Measurements from ENCODE around the gene CPNE8.

The CPNE8 gene

DNA sequence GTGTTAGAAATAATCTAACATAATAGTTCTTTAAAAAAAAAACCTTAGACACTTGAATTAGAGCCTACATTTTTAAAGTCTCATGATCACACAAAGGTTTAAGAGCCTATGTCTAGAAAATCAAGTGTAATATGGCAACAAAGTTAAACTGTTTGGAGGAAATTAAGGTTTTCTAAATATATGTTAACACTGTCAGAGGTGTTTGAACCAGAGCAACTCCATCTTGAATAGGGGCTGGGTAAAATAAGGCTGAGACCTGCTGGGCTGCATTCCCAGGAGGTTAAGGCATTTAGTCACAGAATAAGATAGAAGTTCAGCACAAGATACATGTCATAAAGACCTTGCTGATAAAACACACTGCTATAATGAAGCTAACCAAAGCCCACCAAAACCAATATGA, 12.4 kb downstream of the CPNE8 start:
- no peak for DNase-seq (ENCODE audit: low read depth, low spot score)
- no peak for TF ChIP-seq YY1 (IDR thresholded peaks at IDR 0.05; ENCODE audit: insufficient read depth, insufficient read length)
- TF ChIP-seq ZNF274 (IDR thresholded peaks at IDR 0.05; ENCODE audit: low read depth, low read length): no peak
- Histone ChIP-seq H3K36me3 (ENCODE audit: insufficient read depth, insufficient read length, low read length) (no peaks in the 10 kb centered on the region), H3K9ac (ENCODE audit: insufficient read length, low read depth) (no peak overlapping the region), H3K4me3 (ENCODE audit: insufficient read length, low read depth) (no peak overlapping the region), H3K4me1 (ENCODE audit: insufficient read depth, insufficient read length) (no peaks in the 10 kb centered on the region), H3K9me3 (ENCODE audit: insufficient read depth, low read length) (peaks cover 18% of the 10 kb centered on the region; the same call in 1 of the 2 replicates), H3K27me3 (ENCODE audit: insufficient read depth, insufficient read length) (no peaks in the 10 kb centered on the region)

DNA sequence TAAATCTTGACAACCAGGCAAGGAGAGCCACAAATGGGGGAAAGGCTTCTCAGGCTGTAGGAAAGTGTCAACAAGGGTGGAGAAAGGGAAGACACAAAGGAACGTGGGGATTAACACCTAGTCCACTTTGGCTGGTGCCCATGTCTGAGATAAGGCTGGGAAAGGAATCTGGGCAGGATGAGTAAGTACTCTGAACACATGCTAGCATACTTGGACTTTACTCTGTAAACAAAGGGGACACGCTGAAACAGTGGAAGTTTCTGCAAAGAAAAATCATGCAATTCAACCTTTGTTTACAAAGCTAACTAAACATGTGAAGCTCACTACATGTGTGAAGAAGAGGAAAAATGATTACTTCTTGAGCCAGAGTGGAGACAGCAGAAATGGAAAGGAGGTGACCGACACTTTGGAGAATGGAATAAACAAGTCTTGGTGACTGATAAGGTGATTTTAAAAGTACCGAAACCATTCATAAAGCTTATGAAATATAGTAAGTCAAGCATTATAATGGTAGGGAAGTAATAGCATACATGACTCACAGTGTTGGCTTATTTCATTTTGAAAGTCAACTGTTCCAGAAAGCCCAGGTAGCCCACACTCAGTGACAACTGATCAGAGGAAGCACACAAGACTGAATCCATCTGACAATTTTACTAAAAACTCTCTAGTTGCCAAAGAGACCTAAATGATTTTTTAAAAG, 13.2 kb downstream of the CPNE8 start:
- TF ChIP-seq YY1 (IDR thresholded peaks at IDR 0.05; ENCODE audit: insufficient read depth, insufficient read length): no peak
- no peak for TF ChIP-seq SUZ12 (IDR thresholded peaks at IDR 0.05; ENCODE audit: extremely low read depth, insufficient read depth, insufficient read length)
- no peak for TF ChIP-seq ZNF274 (IDR thresholded peaks at IDR 0.05; ENCODE audit: low read depth, low read length)
- no peaks in the 10 kb centered on the region for H3K36me3 ChIP-seq (ENCODE audit: insufficient read depth, insufficient read length, low read length)
- H3K4me3 ChIP-seq (ENCODE audit: insufficient read length, low read depth): no peak overlapping the region

GRCh38 chr12:38890102-38890855, 15.1 kb downstream of the CPNE8 start:
- TF ChIP-seq YY1 (IDR thresholded peaks at IDR 0.05; ENCODE audit: insufficient read depth, insufficient read length) (no peak), SUZ12 (IDR thresholded peaks at IDR 0.05; ENCODE audit: extremely low read depth, insufficient read depth, insufficient read length) (no peak), ZNF274 (IDR thresholded peaks at IDR 0.05; ENCODE audit: low read depth, low read length) (no peak)
- Histone ChIP-seq H3K9me3 (ENCODE audit: insufficient read depth, low read length) (peaks cover 15% of the 10 kb centered on the region; the same call in 1 of the 2 replicates), H3K27me3 (ENCODE audit: insufficient read depth, insufficient read length) (no peaks in the 10 kb centered on the region), H3K9ac (ENCODE audit: insufficient read length, low read depth) (no peak overlapping the region), H3K4me1 (ENCODE audit: insufficient read depth, insufficient read length) (no peaks in the 10 kb centered on the region), H3K4me3 (ENCODE audit: insufficient read length, low read depth) (no peak overlapping the region), H3K36me3 (ENCODE audit: insufficient read depth, insufficient read length, low read length) (no peaks in the 10 kb centered on the region)
- DNase-seq (ENCODE audit: low read depth, low spot score): no peak

More for the DNA sequence above, 13.2 kb downstream of the CPNE8 start:
- H3K4me1 ChIP-seq (ENCODE audit: insufficient read depth, insufficient read length): no peaks in the 10 kb centered on the region
- peaks cover 18% of the 10 kb centered on the region; the same call in 1 of the 2 replicates for H3K9me3 ChIP-seq (ENCODE audit: insufficient read depth, low read length)
- no peak for DNase-seq (ENCODE audit: low read depth, low spot score)
- no peaks in the 10 kb centered on the region for H3K27me3 ChIP-seq (ENCODE audit: insufficient read depth, insufficient read length)
- no peak overlapping the region for H3K9ac ChIP-seq (ENCODE audit: insufficient read length, low read depth)

- H3K4me1 ChIP-seq (ENCODE audit: insufficient read depth, insufficient read length): no peaks in the 10 kb centered on the region
- TF ChIP-seq SUZ12 (IDR thresholded peaks at IDR 0.05; ENCODE audit: extremely low read depth, insufficient read depth, insufficient read length) (no peak), ZNF274 (IDR thresholded peaks at IDR 0.05; ENCODE audit: low read depth, low read length) (no peak), YY1 (IDR thresholded peaks at IDR 0.05; ENCODE audit: insufficient read depth, insufficient read length) (no peak)
- H3K4me3 ChIP-seq (ENCODE audit: insufficient read length, low read depth): no peak overlapping the region
- no peaks in the 10 kb centered on the region for H3K36me3 ChIP-seq (ENCODE audit: insufficient read depth, insufficient read length, low read length)
- H3K9me3 ChIP-seq (ENCODE audit: insufficient read depth, low read length): peaks cover 15% of the 10 kb centered on the region; the same call in 1 of the 2 replicates
- no peaks in the 10 kb centered on the region for H3K27me3 ChIP-seq (ENCODE audit: insufficient read depth, insufficient read length)
- DNase-seq (ENCODE audit: low read depth, low spot score): no peak
- no peak overlapping the region for H3K9ac ChIP-seq (ENCODE audit: insufficient read length, low read depth)
Measured at GRCh38 chr12:38889297-38889815, 16.0 kb downstream of the CPNE8 start.

- Histone ChIP-seq H3K9me3 (ENCODE audit: insufficient read depth, low read length) (peaks cover 11% of the 10 kb centered on the region; the same call in 1 of the 2 replicates), H3K9ac (ENCODE audit: insufficient read length, low read depth) (no peak overlapping the region), H3K4me3 (ENCODE audit: insufficient read length, low read depth) (no peak overlapping the region), H3K4me1 (ENCODE audit: insufficient read depth, insufficient read length) (no peaks in the 10 kb centered on the region), H3K27me3 (ENCODE audit: insufficient read depth, insufficient read length) (no peaks in the 10 kb centered on the region), H3K36me3 (ENCODE audit: insufficient read depth, insufficient read length, low read length) (no peaks in the 10 kb centered on the region)
- no peak for TF ChIP-seq ZNF274 (IDR thresholded peaks at IDR 0.05; ENCODE audit: low read depth, low read length)
- TF ChIP-seq YY1 (IDR thresholded peaks at IDR 0.05; ENCODE audit: insufficient read depth, insufficient read length): no peak
- no peak for TF ChIP-seq SUZ12 (IDR thresholded peaks at IDR 0.05; ENCODE audit: extremely low read depth, insufficient read depth, insufficient read length)
- no peak for DNase-seq (ENCODE audit: low read depth, low spot score)
Measured at GRCh38 chr12:38887770-38888169, 17.6 kb downstream of the CPNE8 start.

DNA sequence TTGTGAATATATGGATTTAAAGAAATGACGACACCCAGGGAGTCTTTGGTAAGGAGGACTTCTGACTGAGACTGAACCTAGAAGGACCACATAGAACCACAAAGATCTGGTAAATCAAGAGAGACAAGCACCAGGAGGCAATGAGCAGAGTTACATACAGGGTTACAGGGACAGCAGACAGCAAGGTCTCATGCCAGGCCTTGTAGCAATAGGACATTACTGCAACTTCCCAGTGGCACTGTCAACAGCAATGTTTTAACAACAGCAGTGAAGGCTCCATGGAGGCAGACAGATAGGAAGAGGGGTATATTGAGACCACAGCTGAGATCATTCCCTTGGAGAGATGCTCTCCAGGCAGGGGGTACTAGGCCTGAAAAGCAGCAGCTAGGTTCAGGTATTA, 18.5 kb downstream of the CPNE8 start:
- DNase-seq (ENCODE audit: low read depth, low spot score): no peak

GRCh38 chr12:38886064-38886463, 19.3 kb downstream of the CPNE8 start:
- Histone ChIP-seq H3K36me3 (ENCODE audit: insufficient read depth, insufficient read length, low read length) (no peaks in the 10 kb centered on the region), H3K27me3 (ENCODE audit: insufficient read depth, insufficient read length) (no peaks in the 10 kb centered on the region), H3K9me3 (ENCODE audit: insufficient read depth, low read length) (no peaks in the 10 kb centered on the region), H3K4me1 (ENCODE audit: insufficient read depth, insufficient read length) (no peaks in the 10 kb centered on the region), H3K4me3 (ENCODE audit: insufficient read length, low read depth) (no peak overlapping the region), H3K9ac (ENCODE audit: insufficient read length, low read depth) (no peak overlapping the region)
- no peak for TF ChIP-seq SUZ12 (IDR thresholded peaks at IDR 0.05; ENCODE audit: extremely low read depth, insufficient read depth, insufficient read length)
- TF ChIP-seq YY1 (IDR thresholded peaks at IDR 0.05; ENCODE audit: insufficient read depth, insufficient read length): no peak
- TF ChIP-seq ZNF274 (IDR thresholded peaks at IDR 0.05; ENCODE audit: low read depth, low read length): no peak
- DNase-seq (ENCODE audit: low read depth, low spot score): no peak

More for the DNA sequence above, 18.5 kb downstream of the CPNE8 start:
- H3K9me3 ChIP-seq (ENCODE audit: insufficient read depth, low read length): peaks cover 2% of the 10 kb centered on the region; the same call in 1 of the 2 replicates
- H3K36me3 ChIP-seq (ENCODE audit: insufficient read depth, insufficient read length, low read length): no peaks in the 10 kb centered on the region
- no peak overlapping the region for H3K4me3 ChIP-seq (ENCODE audit: insufficient read length, low read depth)
- no peaks in the 10 kb centered on the region for H3K4me1 ChIP-seq (ENCODE audit: insufficient read depth, insufficient read length)
- no peak overlapping the region for H3K9ac ChIP-seq (ENCODE audit: insufficient read length, low read depth)
- no peaks in the 10 kb centered on the region for H3K27me3 ChIP-seq (ENCODE audit: insufficient read depth, insufficient read length)
- TF ChIP-seq SUZ12 (IDR thresholded peaks at IDR 0.05; ENCODE audit: extremely low read depth, insufficient read depth, insufficient read length): no peak
- TF ChIP-seq ZNF274 (IDR thresholded peaks at IDR 0.05; ENCODE audit: low read depth, low read length): no peak
- no peak for TF ChIP-seq YY1 (IDR thresholded peaks at IDR 0.05; ENCODE audit: insufficient read depth, insufficient read length)
